NCI-H146 treated with DMSO at 0.1 percent for 48 hours (cell line): ENCODE results near the gene NDUFV1.
"Not testable (repeated sequence)": the region's sequence is repeated elsewhere in the genome, so short reads cannot be mapped to it uniquely, and the experiment has no call there.

Source experiments
- DNase-seq: peaks from one replicate; lab custom pipeline; 2025; ENCODE audit not compliant: unreplicated experiment; lab: John Stamatoyannopoulos, UW

Gene NDUFV1

GRCh38 chr11:67652965-67653845 is 46.5 kb downstream of the NDUFV1 start:
- no peak for DNase-seq

DNA sequence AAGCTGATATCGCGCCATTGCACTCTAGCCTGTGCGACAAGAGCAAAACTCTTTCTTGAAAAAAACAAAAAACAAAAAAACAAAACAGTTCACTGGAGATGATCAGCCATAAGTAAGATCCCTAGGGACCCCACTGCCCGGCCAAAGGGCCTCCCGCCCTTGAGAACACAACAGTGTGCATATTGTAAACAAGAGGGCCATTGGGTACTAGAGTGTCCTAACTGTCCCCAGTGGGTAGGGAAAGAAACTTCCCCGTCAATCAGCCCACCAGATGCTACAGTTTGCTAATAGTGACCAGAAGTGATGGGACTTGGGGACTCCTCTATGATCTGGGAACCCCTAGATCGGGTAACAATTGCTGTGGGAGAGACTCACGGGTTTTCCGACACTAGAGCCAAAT is 47.5 kb downstream of the NDUFV1 start:
- DNase-seq, result no peak

- DNase-seq, result no peak
Observed at GRCh38 chr11:67656278-67656922, 49.7 kb downstream of the NDUFV1 start.

DNA sequence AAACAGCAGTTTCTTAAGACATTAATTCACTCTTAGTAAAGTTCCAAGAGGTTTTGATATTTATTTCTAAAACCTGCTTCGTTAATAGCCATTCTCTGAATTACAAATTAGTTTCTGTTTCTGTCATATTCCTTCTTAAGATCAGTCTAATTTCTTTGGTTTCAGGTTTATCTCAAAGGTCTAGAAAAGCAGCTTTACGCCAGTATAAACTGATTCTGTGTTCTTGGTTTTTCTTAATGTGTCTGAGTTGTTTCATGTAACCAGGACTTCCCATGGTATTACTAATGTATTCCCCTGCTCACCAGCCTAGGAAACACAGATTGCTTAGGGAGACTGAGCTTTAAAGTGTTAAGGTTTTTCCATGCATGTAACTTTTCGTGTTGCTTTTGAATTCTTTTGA is 50.6 kb downstream of the NDUFV1 start:
- DNase-seq, result no peak

DNA sequence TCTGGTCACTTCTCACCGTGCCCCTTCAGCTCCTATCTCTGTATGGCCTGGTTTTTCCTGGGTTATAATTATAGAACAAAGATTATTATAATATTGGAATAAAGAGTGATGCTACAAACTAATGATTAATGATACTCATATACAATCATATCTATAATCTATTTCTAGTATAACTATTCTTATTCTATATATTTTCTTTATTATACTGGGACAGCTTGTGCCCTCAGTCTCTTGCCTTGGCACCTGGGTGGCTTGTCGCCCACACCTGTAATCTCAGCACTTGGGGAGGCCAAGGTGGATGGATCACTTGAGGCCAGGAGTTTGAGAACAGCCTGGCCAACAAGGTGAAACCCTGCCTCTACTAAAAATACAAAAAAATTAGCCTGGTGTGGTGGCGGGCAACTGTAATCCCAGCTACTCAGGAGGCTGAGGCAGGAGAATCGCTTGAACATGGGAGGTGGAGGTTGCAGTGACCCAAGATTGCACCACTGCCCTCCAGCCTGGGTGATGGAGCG is 53.0 kb downstream of the NDUFV1 start:
- DNase-seq, result not testable (repeated sequence)

GRCh38 chr11:67660752-67661151 is 54.0 kb downstream of the NDUFV1 start:
- DNase-seq, result not testable (repeated sequence)
